Fibroblast of lung (primary cell): Measurements from ENCODE around the gene TFRC.
"Not testable (repeated sequence)": the region's sequence is repeated elsewhere in the genome, so short reads cannot be mapped to it uniquely, and the experiment has no call there.

Source experiments
- CTCF ChIP-seq, 2 donors: IDR thresholded peaks in 1 of 2; conservative IDR thresholded peaks in 1 of 2; 1 replicate in 1 of 2; 2 replicates in 1 of 2; pipeline ENCODE4 v1.5.1; 2011 to 2012; ENCODE audit warnings: low read length in 2 of 2, control low read depth in 1 of 2, inconsistent platforms in 1 of 2, low read depth in 1 of 2, mild to moderate bottlenecking in 1 of 2
- EZH2 ChIP-seq: IDR thresholded peaks from 2 replicates; pipeline ENCODE4 v1.5.1; 2012; ENCODE audit warnings: low read length, control low read depth, mild to moderate bottlenecking; ENCODE audit errors: missing control alignments

GRCh38 chr3:196001240-196001639 lies 80.7 kb downstream of the TFRC start:
- not testable (repeated sequence) for TF ChIP-seq CTCF (conservative IDR thresholded peaks at IDR 0.05 in 1 of 2, IDR thresholded peaks at IDR 0.05 in 1 of 2; ENCODE audit: low read depth in 1 of 2, low read length in 2 of 2); EZH2
